ENCODE results near the gene BRMS1L.
"Not testable (repeated sequence)": the region's sequence is repeated elsewhere in the genome, so short reads cannot be mapped to it uniquely, and the experiment has no call there.

BRMS1L gene, protein sequence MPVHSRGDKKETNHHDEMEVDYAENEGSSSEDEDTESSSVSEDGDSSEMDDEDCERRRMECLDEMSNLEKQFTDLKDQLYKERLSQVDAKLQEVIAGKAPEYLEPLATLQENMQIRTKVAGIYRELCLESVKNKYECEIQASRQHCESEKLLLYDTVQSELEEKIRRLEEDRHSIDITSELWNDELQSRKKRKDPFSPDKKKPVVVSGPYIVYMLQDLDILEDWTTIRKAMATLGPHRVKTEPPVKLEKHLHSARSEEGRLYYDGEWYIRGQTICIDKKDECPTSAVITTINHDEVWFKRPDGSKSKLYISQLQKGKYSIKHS

DNA sequence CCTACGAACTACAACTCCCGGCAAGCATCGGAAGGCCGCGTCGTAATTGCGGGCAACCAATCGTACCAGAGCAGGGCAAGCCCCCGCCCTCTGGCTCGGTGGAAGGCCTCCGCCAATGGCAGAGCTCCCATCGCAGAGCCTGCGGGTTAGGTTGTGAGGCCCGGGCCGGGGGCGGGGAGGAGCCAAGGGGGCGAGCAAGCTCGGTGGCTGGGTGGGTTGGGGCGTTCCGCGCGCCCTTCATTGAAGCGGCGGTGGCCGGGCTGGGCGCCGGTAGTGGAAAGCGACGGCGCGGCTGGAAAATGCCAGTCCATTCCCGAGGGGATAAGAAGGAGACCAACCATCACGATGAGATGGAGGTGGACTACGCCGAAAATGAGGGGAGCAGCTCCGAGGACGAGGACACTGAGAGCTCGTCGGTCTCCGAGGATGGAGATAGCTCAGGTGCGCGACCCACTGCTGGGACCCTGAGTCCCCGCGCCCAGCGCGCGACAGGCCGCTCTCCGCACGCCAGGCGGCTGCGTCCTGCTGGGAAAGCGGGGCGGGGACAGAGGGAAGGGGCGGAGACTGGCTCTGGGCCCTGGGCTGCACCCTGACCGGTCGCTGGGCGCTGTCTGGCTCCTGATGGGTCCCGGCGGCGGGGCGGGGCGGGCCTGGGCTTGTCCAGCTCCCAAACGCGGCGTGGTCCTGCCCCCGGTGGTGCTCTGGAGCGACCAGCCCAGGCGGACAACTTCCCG is at the start of gene BRMS1L:
Gene BRMS1L, plus strand, starts transcription at position 121 of the 734 bp plus-strand sequence. Its CDS starts 179 bp downstream, at position 300.
- DNase-seq: peak; percentile 99

DNA sequence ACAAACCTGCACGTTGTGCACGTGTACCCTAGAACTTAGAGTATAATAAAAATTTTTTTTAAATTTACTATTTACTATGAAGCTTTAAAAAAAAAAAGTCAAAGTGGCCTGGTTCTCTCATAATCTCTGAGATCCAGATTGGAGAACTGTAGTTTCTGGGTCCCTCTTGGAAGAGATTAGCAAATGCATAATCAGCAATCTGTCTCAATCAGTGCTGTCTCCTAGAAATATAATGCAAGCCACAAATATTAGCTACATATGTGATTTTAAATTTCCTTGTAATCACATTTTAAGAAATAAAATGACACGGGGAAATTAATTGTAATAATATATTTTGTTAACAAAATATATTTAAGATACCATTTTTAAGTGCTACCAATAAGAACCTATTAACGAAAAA is 49.3 kb upstream of the BRMS1L start:
- DNase-seq: no peak

DNA sequence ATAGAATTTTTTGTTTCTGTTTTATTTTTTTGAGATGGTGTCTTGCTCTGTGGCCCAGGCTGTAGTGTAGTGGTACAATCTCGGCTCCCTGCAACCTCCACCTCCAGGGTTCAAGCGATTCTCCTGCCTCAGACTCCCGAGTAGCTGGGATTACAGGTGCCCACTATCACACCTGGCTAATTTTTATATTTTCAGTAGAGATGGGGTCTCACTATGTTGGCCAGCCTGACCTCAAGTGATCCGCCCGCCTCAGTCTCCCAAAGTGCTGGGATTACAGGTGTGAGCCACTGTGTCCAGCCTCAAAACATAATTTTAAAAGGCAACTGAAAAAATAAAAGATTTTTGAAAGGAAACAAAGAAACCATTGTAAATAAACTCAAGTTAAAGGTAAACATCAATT is 48.6 kb upstream of the BRMS1L start:
- DNase-seq: not testable (repeated sequence)

DNA sequence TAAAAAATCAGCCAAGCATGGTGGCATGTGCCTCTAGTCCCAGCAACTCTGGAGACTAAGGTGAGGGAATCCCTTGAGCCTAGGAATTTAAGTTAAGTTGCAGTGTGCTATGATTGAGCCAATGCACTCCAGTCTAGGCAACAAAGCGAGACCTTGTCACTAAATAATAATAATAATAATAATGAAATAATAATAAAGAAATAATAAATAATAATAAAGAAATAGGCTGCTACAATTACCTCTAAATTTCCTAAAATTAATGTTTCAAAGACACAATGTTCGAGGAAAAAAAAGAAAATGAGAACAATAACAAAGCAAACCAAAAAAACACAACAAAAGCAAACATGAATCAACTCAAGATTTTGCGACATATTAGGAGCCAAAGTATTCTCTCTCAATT is 46.8 kb upstream of the BRMS1L start:
- DNase-seq: no peak

DNA sequence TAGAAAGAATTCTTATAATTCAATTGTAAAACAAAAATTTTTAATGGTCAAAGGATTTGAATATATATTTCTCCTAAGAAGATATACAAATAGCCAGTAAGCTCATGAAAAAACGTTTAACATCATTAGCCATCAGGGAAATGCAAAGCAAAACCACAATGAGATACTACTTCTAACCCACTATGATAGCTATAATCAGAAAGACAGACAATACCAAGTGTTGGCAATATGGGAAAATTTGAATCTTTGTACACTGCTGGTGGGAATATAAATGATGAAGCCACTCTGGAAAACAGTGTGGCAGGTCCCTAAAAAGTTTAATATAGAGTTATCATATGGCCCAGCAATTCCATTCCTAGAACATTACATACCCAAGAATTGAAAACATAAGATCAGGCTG is 42.4 kb upstream of the BRMS1L start:
- no peak for DNase-seq

DNA sequence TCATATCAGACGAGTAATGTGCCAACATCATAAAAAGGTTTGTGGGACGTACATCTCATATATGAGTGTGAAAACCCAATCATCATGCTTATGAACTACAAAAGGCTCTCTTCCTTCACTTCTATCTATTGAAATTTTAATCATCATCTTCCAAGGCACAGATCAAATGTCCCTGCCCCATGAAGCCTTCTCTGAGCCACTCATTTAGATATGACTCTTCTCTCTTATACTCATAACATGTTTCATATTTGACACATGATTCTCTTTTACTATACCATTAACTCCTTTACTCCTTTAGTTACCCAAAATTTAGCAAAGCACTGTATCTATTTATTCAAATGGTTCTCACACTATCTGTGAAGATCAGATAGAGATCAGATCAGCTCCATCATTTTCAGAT is 39.3 kb upstream of the BRMS1L start:
- no peak for DNase-seq

DNA sequence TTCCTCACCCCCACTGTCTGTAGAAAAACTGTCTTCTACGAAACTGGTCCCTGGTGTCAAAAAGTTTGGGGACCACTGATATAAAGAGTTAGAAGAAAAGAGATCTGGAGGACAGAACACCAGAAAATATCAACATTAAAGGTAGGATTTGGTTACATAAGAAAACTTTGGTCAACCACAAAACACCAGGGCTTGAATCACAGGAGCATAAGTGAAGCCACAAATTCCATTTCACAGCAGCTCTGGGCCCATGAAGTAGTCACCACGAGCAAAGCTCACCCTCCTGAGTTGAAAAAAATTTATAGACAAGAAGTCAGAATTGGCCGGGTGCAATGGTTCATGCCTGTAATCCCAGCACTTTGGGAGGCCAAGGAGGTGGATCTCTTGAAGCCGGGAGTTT is 36.5 kb upstream of the BRMS1L start:
- no peak for DNase-seq

DNA sequence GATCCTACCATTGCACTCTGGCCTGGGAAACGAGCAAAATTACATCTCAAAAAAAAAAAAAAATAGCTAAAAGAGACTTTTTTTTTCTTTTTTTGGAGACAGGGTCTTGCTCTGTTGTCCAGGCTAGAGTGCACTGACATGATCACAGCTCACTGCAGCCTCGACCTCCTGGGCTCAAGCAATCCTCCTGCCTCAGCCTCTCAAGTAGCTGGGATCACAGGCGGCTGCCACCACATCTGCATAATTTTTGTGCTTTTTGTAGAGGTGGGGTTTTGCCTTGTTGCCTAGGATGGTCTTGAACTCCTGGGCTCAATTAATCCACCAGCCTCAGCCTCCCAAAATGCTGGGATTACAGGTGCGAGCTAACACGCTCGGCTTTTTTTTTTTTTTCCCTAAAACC is 28.3 kb upstream of the BRMS1L start:
- DNase-seq: no peak

DNA sequence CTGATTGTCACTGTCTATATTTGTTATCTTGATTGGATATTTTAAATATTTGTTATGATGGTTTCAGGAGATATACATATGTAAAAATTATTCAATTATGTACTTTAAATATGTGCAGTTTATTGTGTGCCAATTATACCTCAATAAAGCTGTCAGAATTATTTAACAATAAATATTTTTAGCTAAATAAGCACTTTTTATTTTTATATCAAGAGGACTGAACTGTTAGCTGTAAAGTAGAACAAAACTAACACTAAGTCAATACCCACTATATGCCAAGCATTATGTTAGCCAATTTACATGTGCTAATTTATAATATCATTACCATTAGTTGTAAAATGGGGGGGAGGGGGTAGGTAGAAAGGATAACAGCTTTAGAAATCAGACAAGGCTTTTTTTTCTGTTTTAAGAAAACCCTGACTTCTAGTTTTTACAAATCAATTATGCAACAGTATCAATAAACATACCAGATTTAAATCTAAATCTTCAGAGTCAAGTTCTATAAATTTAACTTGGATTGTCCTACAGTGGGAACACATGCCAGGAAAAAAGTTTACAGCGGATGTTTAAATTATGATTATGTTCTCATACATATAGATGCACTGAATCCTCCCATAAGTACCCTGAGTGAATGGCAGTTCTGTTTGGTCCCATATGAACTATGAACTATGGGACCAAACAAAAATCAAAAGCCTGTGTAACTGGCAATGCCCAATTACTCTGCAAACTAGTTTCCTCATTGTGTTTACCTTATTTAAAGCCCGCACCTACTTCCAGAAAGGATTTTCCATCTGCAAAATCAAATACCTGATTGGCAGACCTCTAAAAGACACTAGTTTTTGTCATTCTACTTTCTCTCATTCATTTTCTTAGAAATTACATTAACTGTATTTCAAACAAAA is 19.9 kb upstream of the BRMS1L start:
- no peak for DNase-seq

DNA sequence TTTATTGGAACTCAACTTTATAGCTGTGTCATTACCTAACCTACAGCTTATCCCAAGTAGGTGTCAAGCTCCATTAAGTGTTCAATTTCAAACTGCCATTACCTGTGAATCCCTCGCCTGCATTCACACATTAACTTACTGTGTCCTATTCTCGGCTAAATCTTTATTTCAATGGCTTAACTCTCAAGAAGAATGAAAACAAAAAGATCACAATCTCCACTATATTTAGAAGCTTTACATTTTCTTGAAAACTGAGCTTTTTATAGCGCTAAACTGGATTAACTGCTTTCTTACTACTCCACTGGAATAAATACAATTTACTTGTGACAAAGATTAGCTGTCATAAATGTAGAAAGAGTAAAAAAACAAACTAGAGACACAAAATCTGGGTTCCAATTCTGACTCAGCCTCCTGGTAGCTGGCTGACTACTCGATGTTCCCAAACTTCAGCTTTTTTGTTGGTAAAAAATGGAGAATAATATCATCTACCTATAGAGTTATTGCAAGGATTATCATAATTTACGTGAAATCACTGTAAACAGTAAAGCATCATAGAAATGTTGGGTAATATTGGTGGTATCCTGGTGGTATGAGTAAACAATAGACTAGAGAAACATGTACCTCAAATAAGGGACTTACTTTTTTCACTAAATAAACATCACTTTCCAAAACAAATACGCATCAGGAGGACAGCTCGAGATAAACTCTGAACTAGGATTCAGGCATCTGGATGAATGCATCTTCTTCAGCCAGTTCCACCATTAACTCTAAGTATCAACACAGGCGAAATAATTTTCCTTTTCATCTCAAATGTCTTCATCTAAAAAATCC is 18.8 kb upstream of the BRMS1L start:
- no peak for DNase-seq

DNA sequence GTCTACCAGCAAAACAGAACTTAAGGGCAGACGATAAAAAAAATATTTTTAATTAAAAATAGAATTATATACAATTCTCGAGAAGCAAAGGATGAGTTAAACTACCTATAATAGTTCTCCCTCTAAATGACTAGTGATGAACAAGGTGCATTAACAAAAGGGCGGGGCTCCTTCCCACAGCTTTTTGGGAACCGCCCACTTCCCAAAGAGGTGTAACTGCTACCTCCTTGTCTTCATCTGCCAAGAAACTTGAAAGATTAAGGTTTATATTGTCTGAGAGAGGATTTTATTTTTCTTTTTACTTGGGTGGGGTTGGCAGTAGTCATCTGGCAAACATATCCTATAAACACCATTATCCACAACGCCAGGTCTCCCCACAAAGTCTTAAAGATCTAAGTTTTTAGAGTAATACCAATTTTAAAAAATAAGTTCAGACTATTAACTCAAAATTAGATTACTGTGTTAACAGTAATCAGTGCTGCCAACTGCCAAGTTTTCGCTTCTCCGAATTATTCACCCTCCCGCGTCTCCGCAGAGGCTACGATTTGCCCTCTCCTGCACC is 18.0 kb upstream of the BRMS1L start:
- peak; percentile 74 for DNase-seq

DNA sequence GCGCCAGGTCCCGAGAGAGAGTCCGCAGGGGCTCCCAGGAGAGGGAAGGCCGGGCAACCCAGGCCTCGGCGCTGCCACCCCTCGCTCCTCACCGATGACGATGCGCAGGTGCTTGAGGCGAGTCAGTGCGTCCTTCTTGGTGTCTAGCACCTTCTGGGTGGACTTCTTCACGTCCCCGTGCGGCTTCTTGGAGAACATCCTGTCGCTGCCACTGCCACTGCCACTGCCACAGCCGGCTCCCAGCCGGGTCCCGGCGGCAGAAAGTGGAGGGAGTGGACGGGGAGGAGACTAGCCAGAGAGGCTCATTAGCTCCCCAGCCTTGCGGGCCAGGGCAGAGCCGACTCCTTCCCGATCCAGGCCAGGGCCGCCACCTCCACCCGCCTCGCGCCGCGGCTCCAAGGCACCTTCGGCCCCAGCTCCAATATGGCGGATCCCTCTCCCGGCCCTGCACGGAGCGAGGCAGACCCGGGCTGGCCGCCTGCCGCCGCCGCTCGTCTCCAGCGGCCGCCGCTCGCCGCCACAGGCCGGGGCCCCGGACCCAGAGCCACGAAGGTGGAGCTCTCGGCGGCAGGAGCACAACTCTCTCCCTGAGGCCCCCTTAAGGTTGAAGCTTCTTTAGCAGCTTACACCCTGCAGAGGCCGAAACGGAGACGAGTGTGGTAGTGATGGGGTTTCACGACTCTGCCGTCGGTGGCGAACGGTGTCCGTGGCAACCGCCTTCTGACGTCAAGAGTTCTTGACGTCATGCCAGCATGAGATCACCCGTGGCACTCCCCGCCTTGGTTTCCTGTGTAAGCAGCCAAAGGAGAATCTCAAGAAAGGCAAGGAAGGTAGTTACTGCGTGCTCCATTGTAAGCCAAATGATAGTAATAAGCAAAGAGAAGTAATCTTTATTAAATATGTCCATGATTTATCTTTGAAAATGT is 17.2 kb upstream of the BRMS1L start, which contains the start of gene RALGAPA1:
Gene RALGAPA1, minus strand, starts transcription at position 658 of the 926 bp plus-strand sequence. Its CDS starts 460 bp downstream, at position 198.
- DNase-seq: peak; percentile 97

DNA sequence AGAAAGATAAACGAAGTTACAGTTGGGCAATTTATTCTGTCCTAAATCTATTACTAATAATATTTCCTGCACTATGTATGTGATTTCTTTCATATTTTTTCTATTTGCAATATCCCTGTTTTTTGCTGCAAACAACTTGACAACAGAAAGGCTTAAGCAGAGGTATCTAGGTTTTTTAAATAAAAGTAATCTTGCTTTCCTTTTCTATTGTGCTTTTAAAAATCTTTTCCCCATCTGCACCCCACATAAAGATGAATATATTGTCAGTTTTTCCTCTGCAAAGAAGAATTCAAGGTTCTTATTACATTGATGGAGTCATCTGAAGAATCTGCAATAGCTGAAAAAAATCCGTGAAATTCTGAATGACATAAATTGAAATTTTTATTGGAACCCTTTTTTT is 16.5 kb upstream of the BRMS1L start:
- DNase-seq: no peak

DNA sequence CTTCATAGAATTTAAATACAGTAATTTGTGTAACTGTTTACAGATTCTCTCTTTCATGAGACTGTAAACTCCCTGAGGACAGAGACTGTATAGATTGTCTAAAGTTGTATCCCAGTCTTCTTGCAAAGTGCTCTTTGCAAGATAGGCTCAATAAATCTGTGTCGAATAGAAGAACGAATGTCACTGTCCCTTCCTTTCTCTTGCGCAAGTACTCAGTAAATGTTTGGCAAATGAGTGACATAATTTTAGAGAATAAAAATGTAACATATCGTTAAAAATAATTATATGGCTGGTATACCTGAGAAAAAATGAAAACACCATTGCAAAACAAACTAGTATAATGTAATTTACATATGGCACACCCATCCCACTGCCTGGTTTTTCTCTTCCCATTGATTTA is 15.2 kb upstream of the BRMS1L start:
- DNase-seq: no peak

DNA sequence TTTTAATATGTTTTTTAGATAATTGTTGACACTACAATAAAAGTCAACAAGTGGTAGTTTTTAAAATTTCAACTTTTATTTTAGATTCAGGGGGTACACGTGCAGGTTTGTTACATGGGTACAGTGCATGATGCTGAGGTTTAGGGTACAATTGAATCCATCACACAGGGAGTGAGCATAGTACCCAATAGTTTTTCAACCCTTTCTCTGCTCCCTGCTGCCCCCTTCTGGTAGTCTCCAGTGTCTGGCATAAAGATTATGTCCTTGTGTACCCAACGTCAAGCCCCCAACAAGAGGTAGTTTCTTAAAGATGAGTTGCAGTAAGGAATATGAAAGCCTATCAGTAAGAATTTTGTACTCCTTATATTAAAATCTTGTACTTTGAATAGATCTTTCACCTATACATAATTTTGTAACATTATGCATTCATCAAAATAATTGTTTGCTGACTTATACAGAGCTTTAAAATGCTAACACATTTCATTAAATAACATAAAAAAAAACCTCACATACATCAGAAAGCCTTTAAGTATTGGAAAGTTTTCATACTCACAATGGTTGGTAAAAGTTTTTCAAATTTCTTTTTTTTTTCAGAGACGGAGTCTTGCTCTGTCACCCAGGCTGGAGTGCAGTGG is 11.7 kb upstream of the BRMS1L start:
- DNase-seq: peak; percentile 90

DNA sequence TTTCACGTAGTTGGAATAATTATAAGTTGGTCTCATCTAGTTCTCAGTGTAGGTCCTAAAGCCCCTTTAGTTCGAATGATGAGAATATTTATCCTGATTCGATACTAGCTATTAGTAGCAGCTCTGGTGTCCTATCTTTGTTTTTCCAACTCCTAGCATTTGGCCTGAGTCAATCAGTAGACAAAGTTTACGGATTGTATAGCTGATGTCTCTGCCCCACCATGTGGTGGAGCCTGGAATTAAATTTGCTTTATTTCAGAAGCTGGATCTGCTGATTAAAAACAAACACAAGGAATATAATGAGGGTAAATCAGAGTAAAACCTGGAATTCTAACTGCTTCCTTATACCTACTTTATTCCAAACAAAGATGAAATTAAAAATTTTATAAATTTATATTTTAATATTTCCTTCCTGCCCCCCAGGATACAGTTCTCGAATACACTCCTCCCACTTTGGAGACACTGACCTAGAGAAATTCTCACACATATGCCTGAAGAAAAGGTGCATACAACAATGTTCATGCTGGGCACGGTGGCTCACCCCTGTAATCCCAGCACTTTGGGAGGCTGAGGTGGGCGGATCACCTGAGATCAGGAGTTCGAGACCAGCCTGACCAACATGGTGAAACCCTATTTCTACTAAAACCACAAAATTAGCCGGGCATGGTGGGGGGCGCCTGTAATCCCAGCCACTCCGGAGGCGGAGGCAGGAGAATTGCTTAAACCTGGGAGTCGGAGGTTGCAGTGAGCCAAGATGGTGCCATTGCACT is 7.6 kb upstream of the BRMS1L start:
- no peak for DNase-seq

DNA sequence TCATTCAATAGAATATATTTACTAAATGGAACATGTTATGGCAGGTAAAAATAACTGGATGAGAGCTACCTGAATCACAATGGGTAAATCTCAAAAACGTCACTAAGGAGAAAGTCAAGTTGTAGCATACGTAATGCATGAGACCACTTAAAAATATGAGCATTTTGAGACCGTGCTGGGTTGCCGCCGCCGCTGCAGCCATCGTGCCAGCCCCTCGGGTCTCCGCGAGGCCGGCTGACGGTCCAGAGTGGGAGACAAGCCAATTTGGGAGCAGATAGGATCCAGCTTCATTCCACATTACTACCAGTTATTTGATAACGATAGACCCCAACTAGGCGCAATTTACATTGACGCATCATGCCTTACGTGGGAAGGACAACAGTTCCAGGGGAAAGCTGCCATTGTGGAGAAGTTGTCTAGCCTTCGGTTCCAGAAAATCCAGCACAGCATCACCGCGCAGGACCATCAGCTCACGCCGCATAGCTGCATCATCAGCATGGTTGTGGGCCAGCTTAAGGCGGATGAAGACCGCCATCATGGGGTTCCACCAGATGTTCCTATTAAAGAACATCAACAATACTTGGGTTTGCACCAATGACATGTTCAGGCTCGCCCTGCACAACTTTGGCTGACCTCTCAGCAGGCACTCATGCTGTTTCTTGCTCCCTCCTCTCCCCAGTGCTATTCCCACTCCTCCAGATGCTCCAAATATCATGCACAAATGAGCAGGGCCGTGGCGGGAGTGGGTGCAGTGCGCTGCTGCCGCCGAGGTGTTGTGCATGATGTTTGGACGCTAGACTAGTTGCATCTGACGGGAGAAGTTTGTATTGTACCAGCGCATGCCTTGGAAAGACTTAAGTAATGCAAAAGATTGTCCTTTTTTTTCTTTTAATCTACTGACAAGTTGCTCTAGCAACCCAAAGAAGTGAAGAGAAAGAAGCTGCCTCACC is 6.3 kb upstream of the BRMS1L start:
- no peak for DNase-seq

Measured in activated effector memory CD4-positive, alpha-beta T cell treated with anti-CD3 and anti-CD28 coated beads, Interleukin-2, amount 50 U/mL, for 16 hours (primary cell).